SH-SY5Y (cell line): Measurements from ENCODE around the gene CDKN1C.

ENCODE experiments used
- GATA2 ChIP-seq: IDR thresholded peaks from 2 replicates; pipeline ENCODE4 v1.6.1; 2011; ENCODE audit warnings: mild to moderate bottlenecking, low read depth, low read length
- GATA3 ChIP-seq: IDR thresholded peaks from 2 replicates; pipeline ENCODE4 v1.6.1; 2011; ENCODE audit warnings: low read depth, mild to moderate bottlenecking, low read length, moderate library complexity

GRCh38 chr11:2901196-2901796 lies 15.7 kb upstream of the CDKN1C start:
- TF ChIP-seq GATA2 (no peak), GATA3 (no peak)
